ENCODE data around the gene SPOCK1.

DNA sequence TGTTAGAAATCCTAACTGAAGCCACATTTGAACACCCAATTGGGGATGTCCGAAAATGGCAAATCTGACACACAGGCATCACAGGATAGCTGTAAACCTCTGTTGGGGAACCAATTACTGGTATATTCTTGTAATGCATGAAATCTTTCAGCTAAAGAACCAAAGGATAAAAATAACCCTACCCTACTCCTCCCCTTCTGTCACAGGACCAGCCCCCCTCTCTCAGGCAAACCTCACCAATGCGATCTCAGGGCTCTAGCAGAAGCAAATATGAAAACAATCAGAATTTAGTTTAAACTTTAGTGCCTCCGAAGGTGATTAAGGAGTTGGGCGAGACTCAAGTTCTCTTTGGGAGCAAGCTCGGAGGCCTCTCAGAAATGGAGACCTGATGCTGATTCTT is 499.3 kb downstream of the SPOCK1 start:
- no peak for TF ChIP-seq CTCF (IDR thresholded peaks at IDR 0.05; ENCODE audit: poor library complexity)
- TF ChIP-seq EZH2 (IDR thresholded peaks at IDR 0.05; ENCODE audit: borderline replicate concordance): no peak
- no peak for TF ChIP-seq EZH2phosphoT487 (IDR thresholded peaks at IDR 0.05; ENCODE audit: low read depth, severe bottlenecking, unreplicated experiment)

All from hepatocyte (in vitro differentiated cells).